NCI-H460 (cell line): ENCODE data around the gene MRPS5. TPM values are rescaled to one million over a fixed set of nuclear protein-coding genes. Genes with fewer than 3 reads are reported as not detected.
"Not testable (repeated sequence)": the region's sequence is repeated elsewhere in the genome, so short reads cannot be mapped to it uniquely, and the experiment has no call there.

Experiments
- DNase-seq: peaks from one replicate; pipeline ENCODE4 v3.0.0-alpha.2; 2016; ENCODE audit warnings: low read depth; ENCODE audit errors: extremely low read depth
- polyA plus RNA-seq: library from polyadenylated mRNA; depleted of rRNA; stranded (reverse); fragments of >200 nt; gene quantifications from 2 replicates; pipeline ENCODE4 v1.2.3, GENCODE V29; 2014; cell fraction: nucleus; rRNA removed
- total RNA-seq: library from RNA; depleted of rRNA; stranded (reverse); fragments of >200 nt; shearing (Covaris generic); gene quantifications from 2 replicates; pipeline ENCODE4 v1.2.3, GENCODE V29; 2014; rRNA removed

The MRPS5 gene
- 103 and 119 TPM in 2 replicates for total RNA-seq
- polyA plus RNA-seq = 143 and 149 TPM in 2 replicates

- peak; percentile 67 for DNase-seq
Measured at GRCh38 chr2:95121407-95122196, at the start of gene MRPS5. MRPS5 (minus strand) TSS chr2:95121808; CDS start chr2:95121791, 17 bp downstream.

DNA sequence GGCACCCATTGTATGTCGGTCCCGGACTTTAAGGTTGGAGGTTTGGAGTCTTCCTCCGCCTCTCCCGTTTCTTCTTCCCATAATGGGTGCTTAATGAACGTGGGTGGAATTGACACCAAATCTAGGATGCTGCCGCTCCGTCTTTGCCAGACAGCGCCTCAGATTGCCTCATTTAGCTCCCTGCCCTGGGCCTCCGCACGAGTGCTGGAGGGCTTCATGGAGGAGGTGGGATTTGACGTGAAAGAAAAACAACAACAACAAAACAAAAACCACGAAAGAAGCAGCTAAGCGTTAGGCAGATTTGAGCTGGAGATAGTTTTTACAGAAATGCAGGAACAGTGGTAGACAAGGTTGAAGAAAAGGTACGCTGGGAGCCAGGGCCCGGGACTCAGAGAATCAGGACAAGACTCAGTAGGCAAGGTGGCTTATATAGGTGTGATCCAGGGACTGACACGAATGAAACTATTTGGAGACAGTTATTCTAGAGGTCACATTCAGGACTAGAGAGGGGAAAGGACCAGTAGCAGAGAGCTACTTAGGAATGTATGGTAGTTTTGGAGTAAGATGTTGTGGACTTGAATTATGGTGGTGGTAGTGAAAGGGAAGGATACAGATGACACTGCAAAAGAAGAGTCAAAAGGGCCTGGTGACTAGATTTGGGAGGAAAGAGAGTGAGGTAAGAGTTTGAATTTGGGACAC, 44.6 kb upstream of the MRPS5 start:
- no peak for DNase-seq

DNA sequence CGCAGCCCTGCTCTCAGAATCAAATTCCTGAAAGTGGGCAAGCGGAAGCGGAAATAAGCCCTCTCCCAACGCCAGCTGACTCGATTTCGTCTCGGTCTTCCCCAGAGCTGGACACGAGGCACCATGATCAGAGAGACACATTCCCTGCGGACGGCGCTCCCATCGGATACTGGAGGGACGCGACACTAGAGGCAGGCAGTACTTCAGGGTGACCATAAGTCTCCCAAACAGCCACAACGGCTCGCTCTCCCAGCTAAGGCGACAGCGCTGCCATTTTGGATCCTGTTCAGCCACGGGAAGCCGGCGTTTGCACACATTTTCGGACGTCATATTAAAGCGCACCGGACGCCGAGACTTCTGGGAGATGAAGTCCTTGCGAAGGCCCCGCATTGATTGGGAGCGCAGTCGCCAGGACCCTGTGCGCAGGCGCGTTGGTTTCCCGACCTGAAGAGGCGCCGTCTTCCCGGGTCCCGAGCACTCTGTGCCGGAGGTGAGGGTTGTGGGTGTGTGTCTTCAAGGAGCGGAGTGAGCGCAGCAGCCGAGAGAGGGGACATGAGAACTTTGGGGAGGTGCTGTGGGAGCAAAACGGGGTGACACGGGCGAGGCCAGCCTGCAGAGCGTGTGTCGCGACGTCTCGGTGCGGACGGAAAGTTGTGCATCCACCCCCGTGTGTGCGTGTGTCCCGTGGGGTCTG, 43.9 kb upstream of the MRPS5 start, which contains the start of gene ZNF2:
Gene ZNF2 (plus strand): TSS at position 439 of the 694 bp plus-strand sequence. CDS start 10,418 bp downstream, outside the sequence.
- peak; percentile 98 for DNase-seq

DNA sequence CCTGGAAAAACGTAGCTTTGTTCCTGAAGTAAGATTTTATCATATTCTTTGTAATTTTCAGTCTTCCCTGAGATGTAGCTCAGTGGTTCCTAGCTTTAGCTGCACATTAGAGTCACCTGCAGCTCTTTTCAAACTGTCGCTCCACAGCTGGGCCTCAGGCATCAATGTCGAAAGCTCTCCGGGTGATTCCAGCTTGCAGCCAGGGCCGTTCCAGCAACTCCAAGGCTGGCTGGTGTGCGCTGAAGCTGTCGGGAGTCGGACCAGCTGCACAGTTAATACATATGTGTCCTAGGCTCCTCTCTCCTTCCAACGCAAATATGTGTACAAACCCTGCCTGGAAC, 43.4 kb upstream of the MRPS5 start:
- DNase-seq = no peak

- peak; percentile 61 for DNase-seq
Measured at GRCh38 chr2:95159690-95160449, 38.3 kb upstream of the MRPS5 start, which contains the start of gene ZNF514. ZNF514 (minus strand) TSS chr2:95159848; CDS start chr2:95153253, 6,595 bp downstream.

GRCh38 chr2:95158891-95159619, 37.4 kb upstream of the MRPS5 start:
- DNase-seq = no peak

DNA sequence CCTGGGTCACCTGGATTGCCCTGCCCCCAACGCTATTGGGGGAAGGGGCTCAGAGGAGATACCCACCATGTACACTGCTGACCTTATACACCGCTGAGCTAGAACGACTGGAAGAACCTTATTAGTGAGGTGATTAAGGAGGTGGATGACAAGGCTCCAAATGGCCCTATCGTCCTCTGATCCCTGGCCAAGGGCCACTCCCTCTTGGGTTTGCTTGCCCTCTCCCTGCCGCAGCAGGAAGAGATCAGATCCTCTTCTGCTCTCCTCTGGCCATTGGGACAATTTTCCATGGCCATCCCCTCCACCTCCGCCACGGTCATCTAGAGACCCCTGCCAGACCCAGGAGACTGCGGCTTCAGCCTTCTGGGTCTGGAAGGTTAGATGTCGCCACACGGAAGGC, 36.8 kb upstream of the MRPS5 start:
- no peak for DNase-seq

- no peak for DNase-seq
Measured at GRCh38 chr2:95149397-95149984, 27.9 kb upstream of the MRPS5 start.

DNA sequence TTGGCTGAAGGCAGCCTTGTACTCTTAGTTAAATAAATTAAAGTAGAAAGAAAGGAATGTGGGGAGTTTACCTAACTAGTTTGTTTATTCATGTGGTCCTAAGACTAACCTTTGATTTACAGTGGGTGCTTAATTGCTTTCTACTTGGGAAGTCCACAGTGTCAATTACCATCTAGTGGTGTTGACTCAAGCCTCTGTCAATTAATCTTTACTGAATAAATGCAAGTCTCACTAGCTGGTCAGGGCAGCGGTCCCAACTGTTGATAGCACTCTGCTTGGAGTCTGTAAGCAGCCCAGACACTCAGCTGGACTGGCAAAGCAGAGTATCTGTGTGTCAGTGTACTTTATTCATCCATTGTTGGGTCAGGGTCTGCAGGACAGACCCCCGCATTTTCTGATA, 22.2 kb upstream of the MRPS5 start:
- DNase-seq = no peak

- no peak for DNase-seq
Measured at GRCh38 chr2:95138702-95139101, 17.1 kb upstream of the MRPS5 start.

DNA sequence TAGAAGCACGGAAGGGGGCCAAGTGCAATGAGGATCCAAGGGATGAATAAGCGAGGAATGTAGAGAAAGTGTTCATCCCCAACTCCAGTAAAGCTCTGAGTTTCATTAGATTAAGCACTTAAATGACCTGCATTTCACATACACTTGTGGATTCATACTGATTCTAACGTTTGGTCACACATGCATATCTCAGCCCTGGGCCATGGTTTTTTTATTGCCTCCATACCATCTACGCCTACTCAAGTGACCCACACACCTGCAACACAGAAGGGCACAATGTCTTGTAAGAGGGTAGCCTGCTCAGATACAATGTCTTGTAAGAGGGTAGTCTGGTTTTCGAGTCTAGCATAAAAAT, 566 bp upstream of the MRPS5 start:
- DNase-seq = no peak

GRCh38 chr2:95121093-95121406, 558 bp downstream of the MRPS5 start:
- no peak for DNase-seq

GRCh38 chr2:95115418-95115817, 6.2 kb downstream of the MRPS5 start:
- DNase-seq = peak; percentile 60

- no peak for DNase-seq
Measured at GRCh38 chr2:95113464-95113863, 8.1 kb downstream of the MRPS5 start.

DNA sequence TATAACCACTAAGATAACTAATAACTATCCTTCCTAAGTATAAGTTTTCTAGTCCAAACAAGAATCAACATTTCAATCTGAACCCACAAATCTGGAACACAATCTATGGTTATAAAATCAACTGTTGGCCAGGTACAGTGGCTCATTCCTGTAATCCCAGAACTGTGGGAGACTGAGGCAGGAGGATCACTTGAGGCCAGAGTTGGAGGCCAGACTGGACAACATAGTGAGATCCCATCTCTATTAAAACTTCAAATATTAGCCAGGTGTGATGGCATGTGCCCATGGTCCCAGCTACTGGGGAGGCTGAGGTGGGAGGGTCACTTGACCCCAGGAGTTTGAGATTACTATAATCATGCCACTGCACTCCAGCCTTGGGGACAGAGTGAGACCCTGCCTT, 11.2 kb downstream of the MRPS5 start:
- no peak for DNase-seq

GRCh38 chr2:95109260-95109659, 12.3 kb downstream of the MRPS5 start:
- DNase-seq = no peak

GRCh38 chr2:95106081-95106480, 15.5 kb downstream of the MRPS5 start:
- no peak for DNase-seq

GRCh38 chr2:95104606-95105005, 17.0 kb downstream of the MRPS5 start:
- no peak for DNase-seq

- DNase-seq = no peak
Measured at GRCh38 chr2:95099910-95100309, 21.7 kb downstream of the MRPS5 start.

DNA sequence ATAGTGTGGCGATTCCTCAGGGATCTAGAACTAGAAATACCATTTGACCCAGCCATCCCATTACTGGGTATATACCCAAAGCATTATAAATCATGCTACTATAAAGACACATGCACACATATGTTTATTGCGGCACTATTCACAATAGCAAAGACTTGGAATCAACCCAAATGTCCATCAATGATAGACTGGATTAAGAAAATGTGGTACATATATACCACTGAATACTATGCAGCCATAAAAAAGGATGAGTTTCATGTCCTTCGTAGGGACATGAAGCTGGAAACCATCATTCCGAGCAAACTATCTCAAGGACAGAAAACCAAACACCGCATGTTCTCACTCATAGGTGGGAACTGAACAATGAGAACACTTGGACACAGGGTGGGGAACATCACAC, 23.3 kb downstream of the MRPS5 start:
- not testable (repeated sequence) for DNase-seq
